HepG2 (cell line): ENCODE results near the gene FFAR4. TPM values are rescaled to one million over a fixed set of nuclear protein-coding genes. Genes with fewer than 3 reads are reported as not detected.

Experiments used
- FUBP1 ChIP-seq: sonication (generic); formaldehyde crosslinking; IDR thresholded peaks from 2 replicates; pipeline ENCODE4 v1.5.1; 2020; ENCODE audit warnings: missing genetic modification reagents, mild to moderate bottlenecking, borderline replicate concordance
- GZF1 ChIP-seq: sonication (generic); formaldehyde crosslinking; IDR thresholded peaks from 2 replicates; pipeline ENCODE4 v1.5.1; 2020; ENCODE audit warnings: mild to moderate bottlenecking, missing genetic modification reagents
- IKZF4 ChIP-seq: sonication (generic); formaldehyde crosslinking; IDR thresholded peaks from 2 replicates; pipeline ENCODE4 v1.5.1; 2020; ENCODE audit warnings: borderline replicate concordance, mild to moderate bottlenecking, low read depth, missing genetic modification reagents; ENCODE audit errors: not compliant biosample characterization
- MAFF ChIP-seq: IDR thresholded peaks from 2 replicates; pipeline ENCODE4 v1.6.1; 2011; ENCODE audit warnings: low read depth, low read length, improper control_type of control experiment
- MLX ChIP-seq: IDR thresholded peaks from 2 replicates; pipeline ENCODE4 v1.6.1; 2016
- RFXAP ChIP-seq: sonication (generic); formaldehyde crosslinking; IDR thresholded peaks from 2 replicates; pipeline ENCODE4 v1.4.0; 2020; ENCODE audit warnings: missing genetic modification reagents, borderline replicate concordance
- SNAPC4 ChIP-seq: sonication (generic); formaldehyde crosslinking; IDR thresholded peaks from 2 replicates; pipeline ENCODE4 v1.4.0; 2020; ENCODE audit warnings: mild to moderate bottlenecking, missing genetic modification reagents
- THRA ChIP-seq: sonication (generic); formaldehyde crosslinking; IDR thresholded peaks from 2 replicates; pipeline ENCODE4 v1.4.0; 2020; ENCODE audit warnings: missing genetic modification reagents, borderline replicate concordance
- TIGD3 ChIP-seq: sonication (generic); formaldehyde crosslinking; IDR thresholded peaks from 2 replicates; pipeline ENCODE4 v1.5.1; 2020; ENCODE audit warnings: mild to moderate bottlenecking, missing genetic modification reagents, borderline replicate concordance
- ZBTB2 ChIP-seq: sonication (generic); formaldehyde crosslinking; IDR thresholded peaks from 2 replicates; pipeline ENCODE4 v1.8.0; 2022; ENCODE audit warnings: low read depth, missing genetic modification reagents
- ZBTB20 ChIP-seq: sonication (generic); formaldehyde crosslinking; IDR thresholded peaks from 2 replicates; pipeline ENCODE4 v1.8.1; 2023; ENCODE audit warnings: missing genetic modification reagents, low read depth, mild to moderate bottlenecking, borderline replicate concordance
- ZNF292 ChIP-seq: sonication (generic); formaldehyde crosslinking; IDR thresholded peaks from 2 replicates; pipeline ENCODE4 v1.8.1; 2022; ENCODE audit warnings: mild to moderate bottlenecking, low read depth, missing genetic modification reagents, borderline replicate concordance
- ZNF430 ChIP-seq: sonication (generic); formaldehyde crosslinking; IDR thresholded peaks from 2 replicates; pipeline ENCODE4 v1.9.0; 2021; ENCODE audit warnings: mild to moderate bottlenecking, missing genetic modification reagents
- ZNF570 ChIP-seq: sonication (generic); formaldehyde crosslinking; IDR thresholded peaks from 2 replicates; pipeline ENCODE4 v1.4.0; 2020; ENCODE audit warnings: mild to moderate bottlenecking, missing genetic modification reagents, borderline replicate concordance
- ZNF672 ChIP-seq: sonication (generic); formaldehyde crosslinking; IDR thresholded peaks from 2 replicates; pipeline ENCODE4 v1.8.1; 2022; ENCODE audit warnings: missing genetic modification reagents
- ZNF761 ChIP-seq: sonication (generic); formaldehyde crosslinking; conservative IDR thresholded peaks from 2 replicates; pipeline ENCODE4 v1.4.0; 2020; ENCODE audit warnings: mild to moderate bottlenecking, missing genetic modification reagents
- polyA plus RNA-seq, 8 experiments: library from polyadenylated mRNA; depleted of rRNA in 3 of 8; stranded (reverse) in 7 of 8; unstranded in 1 of 8; fragments of >200 nt; fragmentation: Illumina TruSeq in 4 of 8; extraction: Trizol in 4 of 8; gene quantifications; 2 replicates each; pipeline versions ENCODE4 v1.2.1 to v1.2.3, GENCODE V29; 2011 to 2016; ENCODE audit warnings: low read depth in 4 of 8, missing spikeins in 1 of 8, mixed read lengths in 1 of 8; ENCODE audit not compliant: insufficient read depth in 1 of 8
- total RNA-seq, 5 experiments: library from RNA; depleted of rRNA; stranded (reverse); fragments of >200 nt; fragmentation: Illumina TruSeq; extraction: Trizol; gene quantifications; 2 replicates each; pipeline ENCODE4 v1.2.3, GENCODE V29; 2016; ENCODE audit warnings: low read depth in 1 of 5

The FFAR4 gene
- total and polyA plus RNA-seq, 2 of the 13 experiments (the other 11 are each of a cell fraction or from before 2014, with no cell fraction given) = 0.09 TPM; not detected in 1

- TF ChIP-seq SNAPC4 (CRISPR knock-in tag) (no peak), RFXAP (CRISPR knock-in tag) (no peak), ZNF761 (no peak), ZBTB20 (CRISPR knock-in tag) (no peak; the same call in 1 of the 2 replicates), GZF1 (CRISPR knock-in tag) (no peak), ZBTB2 (CRISPR knock-in tag) (peak; percentile 68), FUBP1 (CRISPR knock-in tag) (no peak), MAFF (no peak), MLX (CRISPR knock-in tag) (0 out of 2 replicates have a peak, but pooled peaks have one; percentile 6), THRA (CRISPR knock-in tag) (peak; percentile 79), IKZF4 (no peak), ZNF570 (CRISPR knock-in tag) (no peak), TIGD3 (CRISPR knock-in tag) (peak; percentile 55; the same call in 1 of the 2 replicates), ZNF292 (no peak), ZNF430 (no peak), ZNF672 (CRISPR knock-in tag) (no peak)
Measured at GRCh38 chr10:93601146-93601773, 34.8 kb downstream of the FFAR4 start, which contains the start of gene RBP4 (continued).
